ENCODE data around the gene SCRN3. TPM values are rescaled to one million over a fixed set of nuclear protein-coding genes. Genes with fewer than 3 reads are reported as not detected.

Gene SCRN3
- total and polyA plus RNA-seq, 2 donors (not counting 1 experiment from before 2014, with no cell fraction given) = 29.2 to 39.1 TPM

DNA sequence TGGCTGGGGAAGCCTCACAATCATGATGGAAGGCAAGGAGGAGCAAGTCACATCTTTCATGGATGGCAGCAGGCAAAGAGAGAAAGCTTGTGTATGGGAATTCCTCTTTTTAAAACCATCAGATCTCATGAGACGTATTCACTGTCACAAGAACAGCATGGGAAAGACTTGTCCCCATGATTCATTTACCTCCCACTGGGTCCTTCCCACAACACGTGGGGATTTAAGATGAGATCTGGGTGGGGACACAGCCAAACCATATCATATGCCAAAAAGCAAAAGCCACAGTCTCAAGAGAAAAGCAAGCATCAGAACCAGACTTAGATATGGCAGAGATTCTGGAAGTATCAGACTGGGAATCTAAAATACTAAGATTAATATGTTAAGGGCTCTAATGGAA, 30.0 kb upstream of the SCRN3 start:
- no peaks in the 10 kb centered on the region for H3K36me3 ChIP-seq (ENCODE audit: control insufficient read depth, insufficient read depth, low read length)
- DNase-seq (ENCODE audit: low read depth in 2 of 2) = peak in 1 of 2 donors; percentile 24
- no peak for TF ChIP-seq CTCF (conservative IDR thresholded peaks at IDR 0.05 in 1 of 2, IDR thresholded peaks at IDR 0.05 in 1 of 2; ENCODE audit: low read depth in 1 of 2, low read length in 2 of 2)
- TF ChIP-seq EZH2 (IDR thresholded peaks at IDR 0.05; ENCODE audit: low read length, missing control alignments) = no peak

GRCh38 chr2:174368691-174369090, 26.8 kb upstream of the SCRN3 start:
- no peak overlapping the region for H3K27ac ChIP-seq (ENCODE audit: insufficient read depth, low read length)
- no peaks in the 10 kb centered on the region for H3K27me3 ChIP-seq (ENCODE audit: control insufficient read depth, insufficient read depth, low read length)
- H3K9ac ChIP-seq (ENCODE audit: insufficient read depth, low read length) = no peak overlapping the region
- H3K4me2 ChIP-seq (ENCODE audit: extremely low read depth, insufficient read depth, low read length) = no peak overlapping the region
- DNase-seq (ENCODE audit: low read depth in 2 of 2) = no peak
- H2AFZ ChIP-seq (ENCODE audit: low read length) = no peak overlapping the region
- H4K20me1 ChIP-seq (ENCODE audit: control insufficient read depth, extremely low read depth, insufficient read depth, low read length) = no peaks in the 10 kb centered on the region
- H3K4me1 ChIP-seq (ENCODE audit: control insufficient read depth, extremely low read depth, insufficient read depth, low read length) = no peaks in the 10 kb centered on the region
- H3K9me3 ChIP-seq (ENCODE audit: control insufficient read depth, insufficient read depth, low read depth, low read length) = no peaks in the 10 kb centered on the region
- H3K79me2 ChIP-seq (ENCODE audit: control insufficient read depth, insufficient read depth, low read length) = no peaks in the 10 kb centered on the region
- H3K4me3 ChIP-seq (replicated peaks in 1 of 4; ENCODE audit: control extremely low read depth in 1 of 4, insufficient read depth in 1 of 4, low read depth in 3 of 4, low read length in 4 of 4) = no peak overlapping the region
- TF ChIP-seq CTCF (conservative IDR thresholded peaks at IDR 0.05 in 1 of 2, IDR thresholded peaks at IDR 0.05 in 1 of 2; ENCODE audit: low read depth in 1 of 2, low read length in 2 of 2) = no peak
- no peak for TF ChIP-seq EZH2 (IDR thresholded peaks at IDR 0.05; ENCODE audit: low read length, missing control alignments)
- no peaks in the 10 kb centered on the region for H3K36me3 ChIP-seq (ENCODE audit: control insufficient read depth, insufficient read depth, low read length)

More for the DNA sequence above, 30.0 kb upstream of the SCRN3 start:
- no peak overlapping the region for H3K4me3 ChIP-seq (replicated peaks in 1 of 4; ENCODE audit: control extremely low read depth in 1 of 4, insufficient read depth in 1 of 4, low read depth in 3 of 4, low read length in 4 of 4)
- H3K4me2 ChIP-seq (ENCODE audit: extremely low read depth, insufficient read depth, low read length) = no peak overlapping the region
- no peak overlapping the region for H3K9ac ChIP-seq (ENCODE audit: insufficient read depth, low read length)
- H3K9me3 ChIP-seq (ENCODE audit: control insufficient read depth, insufficient read depth, low read depth, low read length) = no peaks in the 10 kb centered on the region
- H4K20me1 ChIP-seq (ENCODE audit: control insufficient read depth, extremely low read depth, insufficient read depth, low read length) = no peaks in the 10 kb centered on the region
- no peak overlapping the region for H3K27ac ChIP-seq (ENCODE audit: insufficient read depth, low read length)
- no peak overlapping the region for H2AFZ ChIP-seq (ENCODE audit: low read length)
- no peaks in the 10 kb centered on the region for H3K4me1 ChIP-seq (ENCODE audit: control insufficient read depth, extremely low read depth, insufficient read depth, low read length)
- no peaks in the 10 kb centered on the region for H3K79me2 ChIP-seq (ENCODE audit: control insufficient read depth, insufficient read depth, low read length)
- no peaks in the 10 kb centered on the region for H3K27me3 ChIP-seq (ENCODE audit: control insufficient read depth, insufficient read depth, low read length)

GRCh38 chr2:174376967-174377366, 18.6 kb upstream of the SCRN3 start:
- Histone ChIP-seq H3K27me3 (ENCODE audit: control insufficient read depth, insufficient read depth, low read length) (no peaks in the 10 kb centered on the region), H2AFZ (ENCODE audit: low read length) (no peak overlapping the region), H3K9me3 (ENCODE audit: control insufficient read depth, insufficient read depth, low read depth, low read length) (no peaks in the 10 kb centered on the region), H3K36me3 (ENCODE audit: control insufficient read depth, insufficient read depth, low read length) (no peaks in the 10 kb centered on the region), H3K4me3 (replicated peaks in 1 of 4; ENCODE audit: control extremely low read depth in 1 of 4, insufficient read depth in 1 of 4, low read depth in 3 of 4, low read length in 4 of 4) (no peak overlapping the region), H3K9ac (ENCODE audit: insufficient read depth, low read length) (no peak overlapping the region), H3K27ac (ENCODE audit: insufficient read depth, low read length) (no peak overlapping the region), H3K4me1 (ENCODE audit: control insufficient read depth, extremely low read depth, insufficient read depth, low read length) (no peaks in the 10 kb centered on the region), H3K4me2 (ENCODE audit: extremely low read depth, insufficient read depth, low read length) (no peak overlapping the region), H3K79me2 (ENCODE audit: control insufficient read depth, insufficient read depth, low read length) (no peaks in the 10 kb centered on the region), H4K20me1 (ENCODE audit: control insufficient read depth, extremely low read depth, insufficient read depth, low read length) (no peaks in the 10 kb centered on the region)
- DNase-seq (ENCODE audit: low read depth in 2 of 2) = peak in 1 of 2 donors; percentile 9
- no peak for TF ChIP-seq CTCF (conservative IDR thresholded peaks at IDR 0.05 in 1 of 2, IDR thresholded peaks at IDR 0.05 in 1 of 2; ENCODE audit: low read depth in 1 of 2, low read length in 2 of 2)
- TF ChIP-seq EZH2 (IDR thresholded peaks at IDR 0.05; ENCODE audit: low read length, missing control alignments) = no peak
